CD4-positive, alpha-beta T cell (primary cell): ENCODE data around the gene FOCAD. TPM values are rescaled to one million over a fixed set of nuclear protein-coding genes. Genes with fewer than 3 reads are reported as not detected.

Source experiments
- ATAC-seq: fragments of 200-7000 bp; cut with Tn5 transposase; one replicate; pipeline ENCODE4 v1.10.0; 2022; ENCODE audit warnings: mild to moderate bottlenecking; ENCODE audit not compliant: poor library complexity
- CTCF ChIA-PET: fragments of 350-600 bp; sonication (Branson Sonifier 250); formaldehyde crosslinking; loops from one replicate; lab custom pipeline; 2021; ENCODE audit warnings: antibody characterized with exemption, inconsistent platforms; lab: Charles Lee
- POLR2A ChIA-PET: fragments of 350-600 bp; sonication (Branson Sonifier 250); formaldehyde crosslinking; loops from one replicate; lab custom pipeline; 2021; ENCODE audit warnings: antibody characterized with exemption, inconsistent platforms; lab: Charles Lee
- DNase-seq, 14 experiments: peaks; one replicate each; pipeline ENCODE4 v3.0.0-alpha.2; 2013 to 2020; ENCODE audit warnings: mixed read lengths in 2 of 14
- H3K27ac ChIP-seq, 2 donors: one replicate each; pipeline versions ENCODE4 v1.5.1 to v1.7.0; 2013; ENCODE audit warnings: low read length in 2 of 2, low read depth in 1 of 2, mild to moderate bottlenecking in 1 of 2
- H3K27me3 ChIP-seq, 2 experiments: 1 replicate in 1 of 2; 2 replicates in 1 of 2; pipeline versions ENCODE4 v1.6.1 to v1.7.0; 2013; ENCODE audit warnings: low read length in 2 of 2, control low read depth in 1 of 2, mild to moderate bottlenecking in 1 of 2, moderate library complexity in 1 of 2; ENCODE audit not compliant: insufficient read depth in 2 of 2, control insufficient read depth in 1 of 2
- H3K36me3 ChIP-seq: one replicate; pipeline ENCODE4 v1.6.1; 2013; ENCODE audit warnings: low read length, control low read depth; ENCODE audit not compliant: insufficient read depth
- H3K4me1 ChIP-seq: one replicate; pipeline ENCODE4 v1.6.1; 2013; ENCODE audit warnings: low read length, control low read depth; ENCODE audit not compliant: insufficient read depth
- H3K4me3 ChIP-seq: one replicate; pipeline ENCODE4 v1.5.1; 2013; ENCODE audit warnings: mild to moderate bottlenecking, low read length, moderate library complexity
- H3K9me3 ChIP-seq, 2 experiments: 1 replicate in 1 of 2; 2 replicates in 1 of 2; pipeline versions ENCODE4 v1.6.1 to v1.7.0; 2013; ENCODE audit warnings: low read length in 2 of 2, mild to moderate bottlenecking in 2 of 2, control low read depth in 1 of 2, moderate library complexity in 1 of 2; ENCODE audit not compliant: control insufficient read depth in 1 of 2, insufficient read depth in 1 of 2
- H3K27ac Mint-ChIP-seq: one replicate; pipeline ENCODE4 v1.8.0; 2020; ENCODE audit warnings: mixed read lengths
- H3K27me3 Mint-ChIP-seq: one replicate; pipeline ENCODE4 v1.8.0; 2021; ENCODE audit warnings: mixed read lengths
- H3K36me3 Mint-ChIP-seq: one replicate; pipeline ENCODE4 v1.8.0; 2021; ENCODE audit warnings: low read depth, mixed read lengths
- H3K4me1 Mint-ChIP-seq: one replicate; pipeline ENCODE4 v1.8.0; 2021; ENCODE audit warnings: low read depth, mixed read lengths
- H3K4me3 Mint-ChIP-seq: one replicate; pipeline ENCODE4 v1.8.0; 2020; ENCODE audit warnings: mild to moderate bottlenecking, mixed read lengths
- H3K9me3 Mint-ChIP-seq: one replicate; pipeline ENCODE4 v1.8.0; 2020; ENCODE audit warnings: mixed read lengths
- intact Hi-C, 2 experiments: fragments of 100-400 bp; cut with DNase I in 1 of 2; cut with micrococcal nuclease in 1 of 2; formaldehyde crosslinking; loops; one replicate each; pipeline versions ENCODE4 v1.15.1 to v1.9.0; 2023 to 2025; cut with DNase I, micrococcal nuclease
- total RNA-seq, 174 experiments: library from RNA in 2 of 174; stranded (reverse) in 2 of 174; gene quantifications; one replicate each; pipeline ENCODE4 v1.2.3 and lab custom pipeline; 2021 to 2026
- TF ChIP-seq, protein P1 (sequence below): fragments of 200-600 bp; IDR thresholded peaks from one replicate; pipeline ENCODE4 v1.8.0; 2022; ENCODE audit warnings: antibody characterized with exemption, mild to moderate bottlenecking

Gene FOCAD
- total RNA-seq, 2 experiments from 2014 or later: 12.4 to 14.1 TPM

DNA sequence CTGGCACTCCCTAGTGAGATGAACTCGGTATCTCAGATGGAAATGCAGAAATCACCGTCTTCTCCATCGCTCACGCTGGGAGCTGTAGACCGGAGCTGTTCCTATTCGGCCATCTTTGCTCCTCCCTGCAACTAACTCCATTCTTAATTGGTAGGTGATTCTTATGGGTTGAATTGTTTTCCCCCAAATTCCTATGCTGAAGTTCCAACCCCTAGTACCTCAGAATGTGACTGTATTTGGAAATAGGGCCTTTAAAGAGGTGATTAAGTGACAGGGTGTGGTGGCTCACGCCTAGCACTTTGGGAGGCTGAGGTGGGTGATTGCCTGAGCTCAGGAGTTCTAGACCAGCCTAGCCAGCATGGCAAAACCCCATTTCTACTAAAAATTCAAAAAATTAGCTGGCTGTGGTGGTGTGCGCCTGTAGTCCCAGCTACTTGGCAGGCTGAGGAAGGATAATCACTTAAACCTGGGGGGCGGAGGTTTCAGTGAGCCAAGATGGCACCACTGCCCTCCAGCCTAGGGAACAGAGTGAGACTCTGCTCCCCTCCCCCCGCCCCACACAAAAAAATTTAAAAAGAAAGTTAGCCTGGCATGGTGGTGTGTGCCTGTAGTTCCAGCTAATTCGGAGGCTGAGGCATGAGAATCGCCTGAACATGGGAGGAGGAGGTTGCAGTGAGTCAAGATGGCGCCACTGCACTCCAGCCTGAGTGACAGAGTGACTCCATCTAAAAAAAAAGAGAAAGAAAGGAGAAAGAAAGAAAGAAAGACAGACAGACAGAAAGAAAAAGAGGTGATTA is 25.2 kb upstream of the FOCAD start:
- Mint-ChIP-seq H3K36me3 (no peaks in the 10 kb centered on the region), H3K4me1 (peaks cover 6% of the 10 kb centered on the region), H3K4me3 (peak overlapping the region; percentile 91), H3K9me3 (no peaks in the 10 kb centered on the region), H3K27ac (no peak overlapping the region), H3K27me3 (no peaks in the 10 kb centered on the region)
- Histone ChIP-seq H3K9me3 (no peaks in the 10 kb centered on the region), H3K4me3 (peak overlapping the region; percentile 55), H3K4me1 (peaks cover 9% of the 10 kb centered on the region), H3K27ac (no peak overlapping the region), H3K27me3 (no peaks in the 10 kb centered on the region), H3K36me3 (no peaks in the 10 kb centered on the region)
- peak; percentile 29 for ATAC-seq
- ChIA-PET CTCF (interaction anchor here (1.0 to 1.7 kb wide), 3 partner anchors 10 to 34 kb away, joined by 3 read pairs; no protein-coding TSS in a partner anchor), POLR2A (interaction anchor here (0.8 to 1.0 kb wide), 4 partner anchors 25 to 59 kb away, joined by 3 to 5 read pairs (median 4); partner anchors contain the start of genes FOCAD and MLLT3)
- peak in 4 of 14 experiments; percentile 5 to 28 (median 12) for DNase-seq
- intact Hi-C loops: no loop called here
- TF ChIP-seq, protein P1, sequence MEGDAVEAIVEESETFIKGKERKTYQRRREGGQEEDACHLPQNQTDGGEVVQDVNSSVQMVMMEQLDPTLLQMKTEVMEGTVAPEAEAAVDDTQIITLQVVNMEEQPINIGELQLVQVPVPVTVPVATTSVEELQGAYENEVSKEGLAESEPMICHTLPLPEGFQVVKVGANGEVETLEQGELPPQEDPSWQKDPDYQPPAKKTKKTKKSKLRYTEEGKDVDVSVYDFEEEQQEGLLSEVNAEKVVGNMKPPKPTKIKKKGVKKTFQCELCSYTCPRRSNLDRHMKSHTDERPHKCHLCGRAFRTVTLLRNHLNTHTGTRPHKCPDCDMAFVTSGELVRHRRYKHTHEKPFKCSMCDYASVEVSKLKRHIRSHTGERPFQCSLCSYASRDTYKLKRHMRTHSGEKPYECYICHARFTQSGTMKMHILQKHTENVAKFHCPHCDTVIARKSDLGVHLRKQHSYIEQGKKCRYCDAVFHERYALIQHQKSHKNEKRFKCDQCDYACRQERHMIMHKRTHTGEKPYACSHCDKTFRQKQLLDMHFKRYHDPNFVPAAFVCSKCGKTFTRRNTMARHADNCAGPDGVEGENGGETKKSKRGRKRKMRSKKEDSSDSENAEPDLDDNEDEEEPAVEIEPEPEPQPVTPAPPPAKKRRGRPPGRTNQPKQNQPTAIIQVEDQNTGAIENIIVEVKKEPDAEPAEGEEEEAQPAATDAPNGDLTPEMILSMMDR: no peak

DNA sequence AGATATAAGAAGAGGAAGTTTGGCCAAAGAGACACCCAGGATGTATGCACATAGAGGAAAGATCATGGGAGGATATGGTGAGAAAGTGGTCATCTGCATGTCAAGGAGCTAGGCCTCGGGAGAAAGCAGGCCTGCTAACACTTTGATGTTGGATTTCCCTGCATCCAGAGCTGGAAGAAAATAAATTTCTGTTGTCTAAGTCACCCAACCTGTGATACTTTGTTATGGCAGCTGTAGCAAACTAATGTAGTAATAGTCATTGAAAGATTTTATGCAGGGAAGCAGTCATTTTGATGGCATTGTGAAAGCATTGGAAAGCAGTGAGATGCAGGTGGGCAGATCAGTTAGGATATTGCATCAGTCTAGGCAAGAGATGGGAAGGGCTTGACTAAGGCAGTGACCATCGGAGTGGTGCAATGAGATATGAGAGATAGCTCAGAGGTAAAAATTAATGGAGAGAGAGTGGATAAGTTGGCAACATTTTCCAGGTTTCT is 24.5 kb upstream of the FOCAD start:
- TF ChIP-seq, protein P1: no peak
- intact Hi-C loops: no loop called here

GRCh38 chr9:20662156-20662555 is 21.9 kb upstream of the FOCAD start:
- H3K36me3 ChIP-seq: no peaks in the 10 kb centered on the region
- Mint-ChIP-seq H3K36me3 (no peaks in the 10 kb centered on the region), H3K27ac (no peak overlapping the region), H3K27me3 (no peaks in the 10 kb centered on the region), H3K4me3 (no peak overlapping the region), H3K4me1 (no peaks in the 10 kb centered on the region), H3K9me3 (no peaks in the 10 kb centered on the region)
- no peak overlapping the region for H3K4me3 ChIP-seq
- H3K27ac ChIP-seq: no peak overlapping the region
- no peak for DNase-seq
- intact Hi-C loops: no loop called here
- no peaks in the 10 kb centered on the region for H3K9me3 ChIP-seq
- no peak for ATAC-seq
- CTCF ChIA-PET: interaction anchor here (1.2 kb wide), 1 partner anchor 22 kb away, joined by 3 read pairs; no protein-coding TSS in a partner anchor
- TF ChIP-seq, protein P1: no peak
- POLR2A ChIA-PET: interaction anchor here (0.7 to 1.1 kb wide), 2 partner anchors 22 to 293 kb away, joined by 3 read pairs; partner anchors contain the start of gene FOCAD
- H3K27me3 ChIP-seq: no peaks in the 10 kb centered on the region
- peaks cover 9% of the 10 kb centered on the region for H3K4me1 ChIP-seq

More for the DNA sequence above, 24.5 kb upstream of the FOCAD start:
- no peak overlapping the region for H3K27ac ChIP-seq
- H3K27me3 Mint-ChIP-seq: no peaks in the 10 kb centered on the region
- H3K27me3 ChIP-seq: no peaks in the 10 kb centered on the region
- no peak overlapping the region for H3K27ac Mint-ChIP-seq
- no peak for ATAC-seq
- H3K4me1 ChIP-seq: peaks cover 9% of the 10 kb centered on the region
- CTCF ChIA-PET: interaction anchor here (1.0 to 1.7 kb wide), 3 partner anchors 9 to 35 kb away, joined by 3 read pairs; no protein-coding TSS in a partner anchor
- H3K4me3 ChIP-seq: no peak overlapping the region
- H3K9me3 ChIP-seq: no peaks in the 10 kb centered on the region
- no peaks in the 10 kb centered on the region for H3K36me3 ChIP-seq
- H3K4me3 Mint-ChIP-seq: no peak overlapping the region
- H3K36me3 Mint-ChIP-seq: no peaks in the 10 kb centered on the region
- peaks cover 6% of the 10 kb centered on the region for H3K4me1 Mint-ChIP-seq
- no peaks in the 10 kb centered on the region for H3K9me3 Mint-ChIP-seq
- POLR2A ChIA-PET: interaction anchor here (0.6 to 0.9 kb wide), 3 partner anchors 18 to 38 kb away, joined by 3 read pairs; partner anchors contain the start of gene MLLT3
- no peak for DNase-seq
